ENCODE results near the gene CCDC148. TPM values are rescaled to one million over a fixed set of nuclear protein-coding genes. Genes with fewer than 3 reads are reported as not detected.

Gene CCDC148
- total and polyA plus RNA-seq, 2 donors from 2014 or later: 6.6 to 21.0 TPM

- intact Hi-C loops (cut with DNase I): no loop called here
Measured at GRCh38 chr2:158380746-158381145, 75.8 kb downstream of the CCDC148 start.

GRCh38 chr2:158378926-158379325 is 77.6 kb downstream of the CCDC148 start:
- H3K9ac ChIP-seq (ENCODE audit: low read length in 3 of 3): no peak overlapping the region
- no peaks in the 10 kb centered on the region for H3K9me3 ChIP-seq (ENCODE audit: control insufficient read depth in 2 of 3, insufficient read depth in 1 of 3, low read length in 3 of 3)
- DNase-seq (no peak), FAIRE-seq (no peak)
- no peak overlapping the region for H3K27ac ChIP-seq (ENCODE audit: low read depth in 2 of 2, low read length in 2 of 2)
- no peak overlapping the region for H3K4me3 ChIP-seq (ENCODE audit: low read length in 3 of 3)
- no peaks in the 10 kb centered on the region for H3K4me1 ChIP-seq (ENCODE audit: control insufficient read depth in 2 of 3, insufficient read depth in 2 of 3, low read depth in 1 of 3, low read length in 3 of 3)
- intact Hi-C loops (cut with DNase I): no loop called here
- no peaks in the 10 kb centered on the region for H3K36me3 ChIP-seq (ENCODE audit: control insufficient read depth in 2 of 3, insufficient read depth in 3 of 3, low read length in 3 of 3)
- TF ChIP-seq CTCF (IDR thresholded peaks at IDR 0.05; ENCODE audit: borderline replicate concordance, extremely low read depth, insufficient read depth): no peak
- H3K27me3 ChIP-seq (ENCODE audit: control insufficient read depth, insufficient read depth, low read length): no peaks in the 10 kb centered on the region

More at GRCh38 chr2:158380746-158381145, 75.8 kb downstream of the CCDC148 start:
- FAIRE-seq (no peak), DNase-seq (no peak)
- Histone ChIP-seq H3K4me3 (ENCODE audit: low read length in 3 of 3) (no peak overlapping the region), H3K9me3 (ENCODE audit: control insufficient read depth in 2 of 3, insufficient read depth in 1 of 3, low read length in 3 of 3) (no peaks in the 10 kb centered on the region), H3K4me1 (ENCODE audit: control insufficient read depth in 2 of 3, insufficient read depth in 2 of 3, low read depth in 1 of 3, low read length in 3 of 3) (no peaks in the 10 kb centered on the region), H3K9ac (ENCODE audit: low read length in 3 of 3) (no peak overlapping the region), H3K27ac (ENCODE audit: low read depth in 2 of 2, low read length in 2 of 2) (no peak overlapping the region), H3K36me3 (ENCODE audit: control insufficient read depth in 2 of 3, insufficient read depth in 3 of 3, low read length in 3 of 3) (no peaks in the 10 kb centered on the region), H3K27me3 (ENCODE audit: control insufficient read depth, insufficient read depth, low read length) (no peaks in the 10 kb centered on the region)
- TF ChIP-seq CTCF (IDR thresholded peaks at IDR 0.05; ENCODE audit: borderline replicate concordance, extremely low read depth, insufficient read depth): no peak

- no peak for DNase-seq
- Histone ChIP-seq H3K9ac (ENCODE audit: low read length in 3 of 3) (no peak overlapping the region), H3K4me1 (ENCODE audit: control insufficient read depth in 2 of 3, insufficient read depth in 2 of 3, low read depth in 1 of 3, low read length in 3 of 3) (no peaks in the 10 kb centered on the region), H3K27me3 (ENCODE audit: control insufficient read depth, insufficient read depth, low read length) (no peaks in the 10 kb centered on the region), H3K36me3 (ENCODE audit: control insufficient read depth in 2 of 3, insufficient read depth in 3 of 3, low read length in 3 of 3) (no peaks in the 10 kb centered on the region), H3K9me3 (ENCODE audit: control insufficient read depth in 2 of 3, insufficient read depth in 1 of 3, low read length in 3 of 3) (peaks cover 0 to 3% (median 0%) of the 10 kb centered on the region in 3 donors), H3K4me3 (ENCODE audit: low read length in 3 of 3) (no peak overlapping the region), H3K27ac (ENCODE audit: low read depth in 2 of 2, low read length in 2 of 2) (no peak overlapping the region)
- intact Hi-C loops (cut with DNase I): no loop called here
- no peak for TF ChIP-seq CTCF (IDR thresholded peaks at IDR 0.05; ENCODE audit: borderline replicate concordance, extremely low read depth, insufficient read depth)
- FAIRE-seq: no peak
Measured at GRCh38 chr2:158366342-158366741, 90.2 kb downstream of the CCDC148 start.

GRCh38 chr2:158359846-158360245 is 96.7 kb downstream of the CCDC148 start:
- H3K9ac ChIP-seq (ENCODE audit: low read length in 3 of 3): no peak overlapping the region
- DNase-seq (peak in 2 of 5 donors; percentile 4 to 8), FAIRE-seq (no peak)
- no peak for TF ChIP-seq CTCF (IDR thresholded peaks at IDR 0.05; ENCODE audit: borderline replicate concordance, extremely low read depth, insufficient read depth)
- intact Hi-C loops (cut with DNase I): no loop called here
- no peaks in the 10 kb centered on the region for H3K27me3 ChIP-seq (ENCODE audit: control insufficient read depth, insufficient read depth, low read length)
- no peak overlapping the region for H3K4me3 ChIP-seq (ENCODE audit: low read length in 3 of 3)
- H3K27ac ChIP-seq (ENCODE audit: low read depth in 2 of 2, low read length in 2 of 2): no peak overlapping the region
- peaks cover 0 to 3% (median 0%) of the 10 kb centered on the region in 3 donors for H3K9me3 ChIP-seq (ENCODE audit: control insufficient read depth in 2 of 3, insufficient read depth in 1 of 3, low read length in 3 of 3)
- no peaks in the 10 kb centered on the region for H3K36me3 ChIP-seq (ENCODE audit: control insufficient read depth in 2 of 3, insufficient read depth in 3 of 3, low read length in 3 of 3)
- H3K4me1 ChIP-seq (ENCODE audit: control insufficient read depth in 2 of 3, insufficient read depth in 2 of 3, low read depth in 1 of 3, low read length in 3 of 3): no peaks in the 10 kb centered on the region
